ENCODE measurements around the gene GSG1.
A peak's percentile ranks its signal among the peaks of the same experiment; 100 is the strongest.

The GSG1 gene

DNA sequence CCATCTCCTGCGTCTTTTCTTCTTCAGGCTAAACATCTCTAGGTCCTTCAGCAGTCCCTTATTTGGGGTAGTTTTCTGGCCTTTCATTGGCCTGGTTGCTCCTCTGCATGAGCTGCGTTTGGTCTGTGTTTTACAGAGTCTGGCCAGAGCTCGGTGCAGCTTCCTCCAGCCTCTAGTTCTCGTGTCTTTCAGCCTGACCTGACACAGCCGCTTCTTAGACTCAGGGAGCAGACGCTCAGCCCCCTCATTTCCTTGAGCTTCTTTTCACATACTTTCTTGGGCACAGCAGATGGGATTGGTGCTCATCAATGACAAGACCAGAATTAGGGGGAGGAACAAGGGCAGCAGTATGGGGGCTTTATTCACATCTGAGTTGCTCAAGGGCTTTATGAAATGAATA, 13.6 kb upstream of the GSG1 start:
- no peak for DNase-seq

DNA sequence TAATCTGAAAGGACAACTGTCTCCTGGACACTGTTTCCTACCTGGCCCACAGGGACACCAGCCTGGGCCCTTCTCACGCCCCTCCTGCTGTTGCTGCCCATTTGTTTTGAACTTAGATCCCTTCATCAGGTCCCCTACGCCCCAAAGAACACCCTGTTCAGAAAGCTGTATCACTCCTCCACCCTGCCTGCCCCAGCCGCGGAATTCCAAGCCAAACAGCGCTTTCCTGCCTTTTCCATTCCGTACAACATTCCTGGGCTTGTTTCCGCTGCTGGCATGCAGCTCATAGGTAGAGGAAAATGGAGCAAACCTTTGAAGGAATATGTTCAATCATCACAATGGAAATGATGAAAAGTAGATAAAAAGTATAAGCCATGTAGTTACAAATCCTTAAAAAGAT, 12.8 kb upstream of the GSG1 start:
- DNase-seq, result no peak

DNA sequence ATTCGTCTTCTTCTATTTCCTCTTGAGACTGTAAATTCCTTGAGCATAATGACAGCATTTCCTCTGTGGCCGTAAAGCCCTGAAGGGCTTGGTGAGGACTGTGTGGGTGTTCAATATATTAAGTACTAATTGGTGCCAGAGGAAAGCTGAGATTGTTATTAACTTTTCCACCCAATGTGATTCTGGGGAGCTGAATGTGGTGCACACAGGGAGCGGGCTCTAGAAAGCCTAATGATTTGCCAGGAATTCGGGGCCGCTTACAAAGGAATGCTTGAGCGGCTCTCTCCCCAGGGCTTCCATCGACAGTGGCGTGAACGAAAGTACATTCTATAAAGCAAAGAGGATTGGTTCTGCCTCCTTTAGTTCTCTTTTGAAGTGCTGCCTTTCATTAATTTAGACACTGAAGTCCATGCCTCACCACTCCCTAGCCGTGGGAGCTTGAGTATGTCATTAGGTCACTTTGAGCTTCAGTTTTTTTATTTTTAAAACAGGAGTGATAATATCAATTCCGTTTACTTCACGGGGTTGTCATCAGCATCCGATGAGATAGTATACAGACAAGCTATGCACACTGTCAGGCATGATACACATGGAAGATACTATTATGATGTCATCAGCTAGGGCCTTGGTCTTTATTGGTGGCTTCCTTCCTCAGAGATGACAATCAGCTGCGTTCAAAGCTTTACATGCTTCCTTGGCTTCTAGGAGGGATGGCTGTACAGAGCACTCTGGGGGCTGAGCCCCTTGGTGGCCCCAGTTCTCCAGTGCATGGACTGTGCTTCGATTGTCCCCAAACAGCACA, 11.0 kb upstream of the GSG1 start:
- no peak for DNase-seq

DNA sequence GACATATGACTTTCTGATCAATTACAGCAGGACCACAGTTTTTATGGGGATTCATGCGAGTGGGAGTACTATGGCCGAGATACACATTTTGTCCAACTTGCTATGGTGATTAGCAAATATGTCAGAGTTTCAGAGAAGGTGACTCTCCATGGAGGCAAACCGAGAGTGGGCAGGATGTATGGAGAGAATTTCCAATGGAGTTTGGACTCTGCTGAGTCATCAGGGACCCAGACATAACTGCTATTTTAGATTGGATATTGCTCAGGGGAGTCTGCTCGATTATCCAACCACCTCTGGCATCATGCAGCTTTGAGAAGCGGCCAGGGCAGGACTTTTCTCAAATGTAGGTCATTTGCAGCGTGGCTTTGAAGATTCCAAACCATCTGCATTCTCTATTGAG, 9.5 kb upstream of the GSG1 start:
- no peak for DNase-seq

DNA sequence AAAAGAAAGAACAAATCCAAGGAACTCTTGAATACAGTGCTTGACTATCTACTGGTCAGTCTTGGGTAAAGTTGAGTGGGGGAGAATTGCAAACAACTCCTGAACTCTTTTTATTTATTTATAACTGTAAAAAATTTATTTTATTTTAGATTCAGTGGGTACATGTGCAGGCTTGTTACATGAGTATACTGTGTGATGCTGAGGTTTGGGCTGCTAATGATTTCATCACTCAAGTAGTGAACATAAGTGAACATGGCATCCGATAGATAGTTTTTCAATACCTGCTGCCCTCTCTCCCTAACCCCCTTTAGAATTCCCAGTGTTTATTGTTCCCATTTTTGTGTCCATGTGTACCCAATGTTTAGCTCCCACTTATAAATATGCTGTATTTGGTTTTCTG, 3.2 kb upstream of the GSG1 start:
- DNase-seq, result no peak

DNA sequence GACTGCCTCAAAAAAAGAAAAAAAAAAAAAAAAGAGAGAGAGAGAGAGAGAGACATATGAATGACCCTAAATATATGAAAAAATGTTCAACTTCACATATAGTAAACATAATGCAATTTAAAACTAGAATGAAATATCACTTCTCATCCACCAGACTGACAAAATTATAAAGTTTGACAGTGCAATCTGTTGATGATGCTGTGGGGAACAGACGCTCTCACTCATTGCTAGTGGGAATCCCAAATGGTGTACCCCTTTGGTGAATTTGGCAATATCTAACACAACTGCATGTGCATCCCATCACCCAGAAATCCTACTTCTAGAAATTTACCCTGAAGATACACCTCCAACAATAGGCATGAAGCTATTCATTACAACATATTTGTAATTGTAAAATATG, 2.3 kb upstream of the GSG1 start:
- no peak for DNase-seq

DNA sequence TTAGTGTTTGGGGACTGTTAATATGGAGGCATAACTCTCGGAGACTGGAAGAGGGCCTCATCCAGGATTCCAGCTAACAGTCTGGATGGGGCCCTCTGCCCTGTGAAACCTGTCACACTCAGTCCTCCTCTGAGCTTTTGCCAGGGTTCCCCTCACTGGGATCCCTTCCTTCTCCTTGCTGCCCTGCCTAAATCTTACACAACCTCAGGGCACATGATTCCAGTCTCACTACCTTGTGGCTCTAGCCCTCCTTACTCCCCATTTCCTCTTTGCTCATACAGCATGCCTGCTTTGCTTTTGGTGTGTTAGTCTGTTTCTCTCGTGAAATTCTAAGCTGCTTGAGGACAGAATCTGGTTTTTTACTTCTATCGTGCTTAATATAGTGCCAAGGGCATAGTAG, 942 bp upstream of the GSG1 start:
- no peak for DNase-seq

DNA sequence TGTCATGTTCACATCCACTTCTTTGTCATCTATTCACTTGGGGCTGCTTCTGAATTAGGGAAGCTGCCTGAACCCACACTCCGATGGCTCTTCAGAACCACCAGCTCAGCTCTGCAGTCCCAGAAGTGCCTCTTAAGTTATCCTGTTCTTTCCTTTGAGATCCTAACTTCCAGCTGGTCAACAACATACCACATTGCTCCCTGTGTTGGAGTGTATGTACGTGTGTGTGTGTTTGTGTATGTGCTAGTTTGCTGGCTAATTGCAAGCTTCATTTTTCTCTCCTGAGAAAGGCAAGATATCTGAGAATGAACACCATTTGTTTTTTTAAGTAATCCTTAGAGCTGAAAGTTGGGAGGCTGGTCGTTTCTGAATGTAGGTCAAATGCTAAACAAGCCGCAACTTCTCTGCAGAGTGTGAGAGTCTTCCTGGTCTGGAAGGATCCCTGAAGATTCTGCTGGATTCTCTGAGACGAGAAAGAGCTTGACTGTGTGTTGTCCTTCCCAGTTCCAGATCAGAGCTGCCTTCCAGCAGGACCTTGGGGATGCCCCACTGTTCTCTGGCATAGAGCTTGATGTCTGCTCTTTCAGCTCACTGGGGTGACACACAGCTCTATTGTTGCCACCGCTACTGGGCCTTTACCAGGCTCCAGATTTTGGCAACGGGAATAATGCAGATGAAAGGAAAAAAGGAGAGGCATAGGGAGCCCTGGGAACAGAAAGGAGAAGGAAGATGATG, 839 bp downstream of the GSG1 start:
- no peak for DNase-seq

DNA sequence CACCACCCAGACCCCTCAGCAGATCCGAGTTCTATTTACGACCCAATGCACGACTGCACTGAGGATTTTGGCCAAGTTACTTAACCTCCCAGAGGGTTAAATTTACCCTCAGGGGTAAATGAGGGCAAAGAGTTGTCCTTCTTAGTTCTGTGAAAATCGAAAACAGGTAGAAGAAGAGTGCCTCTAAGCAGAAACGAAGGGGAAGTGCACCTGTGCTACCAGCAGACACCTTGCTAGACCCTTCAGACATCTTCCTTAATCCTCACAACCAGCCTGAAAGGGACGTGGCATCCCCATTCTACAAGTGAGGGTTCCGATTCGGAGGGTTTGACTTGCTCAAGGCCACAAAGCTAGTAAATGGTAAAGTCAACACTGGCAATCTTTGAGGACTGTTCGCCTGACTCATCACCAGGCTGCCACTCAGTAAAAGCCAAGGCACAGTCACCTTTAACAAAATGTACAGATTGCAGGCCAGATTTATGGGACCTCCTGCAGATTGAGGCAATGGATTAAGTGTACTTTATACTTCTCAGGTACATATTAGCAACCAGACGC, 1.6 kb downstream of the GSG1 start:
- peak; percentile 18 to 20 for DNase-seq

DNA sequence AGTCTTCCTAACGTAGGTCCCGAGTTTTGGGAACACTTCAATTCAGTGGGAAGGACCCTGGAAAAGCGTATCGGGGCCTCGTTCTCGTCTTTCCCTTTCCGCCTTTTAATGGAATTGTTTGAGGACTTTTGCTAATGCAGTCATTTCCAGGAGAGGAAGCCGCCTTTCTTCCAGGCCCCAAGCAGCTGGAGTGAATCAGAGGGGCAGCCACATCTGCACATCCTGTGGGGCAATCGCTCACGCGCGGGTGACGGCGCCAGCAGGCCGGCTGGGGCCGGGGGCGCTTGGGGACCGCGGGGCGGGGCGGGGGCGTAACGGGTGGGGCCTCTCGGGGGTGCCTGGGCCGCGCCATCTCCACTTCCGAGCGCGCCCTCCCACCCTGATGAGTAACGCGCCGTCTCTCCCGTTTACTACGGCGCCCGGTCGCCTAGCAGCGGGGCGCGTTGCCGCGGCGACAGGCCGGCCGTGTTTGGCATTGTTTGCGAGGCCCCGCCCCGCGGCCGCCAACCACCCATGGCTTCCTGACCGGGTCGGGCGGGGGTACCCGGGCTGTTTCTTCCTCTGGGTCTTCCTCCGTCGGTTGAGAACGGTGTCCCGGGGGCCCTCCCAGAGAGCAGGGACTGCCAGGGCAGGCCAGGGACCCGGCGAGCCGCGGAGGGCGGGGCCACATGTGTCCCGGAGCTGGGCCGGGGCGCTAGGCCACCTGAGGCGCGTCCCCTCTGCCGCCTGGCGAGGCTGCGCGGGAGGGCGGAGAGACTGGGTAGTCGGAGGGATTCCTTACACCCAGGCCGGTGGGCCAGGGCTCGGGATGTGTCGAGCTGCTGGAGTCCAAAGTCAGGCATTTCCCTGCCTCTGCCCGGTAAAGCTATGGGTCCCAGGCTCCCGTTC, 2.3 kb downstream of the GSG1 start:
- DNase-seq, result peak; percentile 86 to 87

DNA sequence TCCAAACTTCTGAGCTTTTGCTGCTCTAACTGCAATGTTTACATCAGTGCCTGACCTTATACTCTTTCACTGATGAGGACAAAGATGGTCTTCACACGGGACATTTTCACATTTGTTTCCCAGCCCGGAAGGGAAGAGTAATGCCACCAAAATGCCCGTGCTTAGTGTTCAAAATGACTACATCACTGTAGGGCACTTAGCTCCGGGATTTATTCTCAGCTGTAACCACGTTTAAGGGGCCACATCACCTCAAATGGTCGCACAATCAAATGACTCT, 2.9 kb downstream of the GSG1 start:
- no peak for DNase-seq

DNA sequence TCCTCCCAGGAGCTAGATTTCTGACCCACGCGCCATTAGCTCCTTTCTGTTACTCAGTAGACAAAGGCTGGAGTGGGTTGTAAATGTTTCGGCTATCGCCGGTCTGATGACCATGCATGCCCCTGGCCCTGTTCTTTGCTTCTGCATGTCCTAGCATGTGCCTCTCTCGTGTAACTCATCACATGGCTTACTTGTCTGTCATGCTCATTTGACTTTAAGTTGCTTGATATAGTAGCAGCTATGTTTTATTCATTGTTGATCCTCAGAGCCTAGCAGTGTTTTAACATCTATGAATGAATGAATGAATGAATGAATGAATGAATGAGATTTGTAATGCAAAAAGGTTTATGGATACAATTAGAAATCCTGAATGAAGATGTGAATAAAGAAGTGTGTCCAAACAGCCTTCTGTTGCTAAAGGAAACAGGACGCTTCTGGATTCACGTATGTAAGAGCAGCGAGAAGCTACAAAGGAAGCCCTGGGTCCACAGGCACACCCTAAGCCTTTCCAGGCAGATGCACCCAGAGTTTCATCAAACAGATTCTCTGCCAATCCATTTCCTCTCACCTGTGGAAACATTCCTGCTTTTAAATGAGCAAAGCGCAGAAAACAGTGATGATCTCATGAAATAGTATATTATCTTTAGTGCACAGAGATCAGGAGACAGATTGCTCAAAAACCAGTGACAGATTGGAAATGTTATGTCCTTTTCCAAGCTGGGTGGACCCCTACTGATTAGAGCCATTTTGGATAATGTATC, 3.4 kb downstream of the GSG1 start:
- DNase-seq, result no peak

DNA sequence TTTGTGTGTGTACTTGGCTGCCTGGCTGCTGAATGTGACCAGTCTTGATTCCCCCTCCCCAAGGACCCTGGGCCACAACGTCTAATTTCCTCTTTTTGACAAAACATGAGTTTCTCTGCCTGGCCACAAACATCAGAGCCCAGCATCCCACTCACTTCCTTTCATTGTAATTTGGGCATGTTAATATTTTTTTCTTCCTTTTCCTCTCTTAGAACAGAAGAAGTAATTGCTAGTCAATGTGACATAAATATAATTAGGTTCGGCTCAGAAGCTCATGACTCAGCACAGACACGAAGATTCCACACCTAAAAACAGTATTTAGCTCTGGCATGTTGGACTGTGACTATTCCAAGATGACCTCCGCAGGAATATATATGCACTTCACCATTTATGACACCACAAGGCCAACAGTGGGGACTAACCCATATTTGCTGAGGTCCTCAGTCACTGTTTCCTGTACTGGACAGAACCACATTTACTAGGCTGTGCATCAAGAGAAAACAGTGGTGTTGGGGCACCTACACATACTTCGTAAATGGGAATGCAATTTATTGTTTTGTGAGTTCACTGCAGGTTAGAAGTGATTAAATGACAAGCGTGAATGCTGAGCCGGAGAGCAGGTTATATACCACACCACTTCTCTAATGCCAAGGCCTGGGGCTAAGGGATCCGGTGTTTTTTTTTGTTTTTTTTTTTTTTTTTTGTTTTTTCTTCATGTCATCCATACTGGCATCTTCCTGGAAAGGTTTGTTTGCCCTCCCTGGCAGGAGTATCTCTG, 4.2 kb downstream of the GSG1 start:
- DNase-seq, result no peak

DNA sequence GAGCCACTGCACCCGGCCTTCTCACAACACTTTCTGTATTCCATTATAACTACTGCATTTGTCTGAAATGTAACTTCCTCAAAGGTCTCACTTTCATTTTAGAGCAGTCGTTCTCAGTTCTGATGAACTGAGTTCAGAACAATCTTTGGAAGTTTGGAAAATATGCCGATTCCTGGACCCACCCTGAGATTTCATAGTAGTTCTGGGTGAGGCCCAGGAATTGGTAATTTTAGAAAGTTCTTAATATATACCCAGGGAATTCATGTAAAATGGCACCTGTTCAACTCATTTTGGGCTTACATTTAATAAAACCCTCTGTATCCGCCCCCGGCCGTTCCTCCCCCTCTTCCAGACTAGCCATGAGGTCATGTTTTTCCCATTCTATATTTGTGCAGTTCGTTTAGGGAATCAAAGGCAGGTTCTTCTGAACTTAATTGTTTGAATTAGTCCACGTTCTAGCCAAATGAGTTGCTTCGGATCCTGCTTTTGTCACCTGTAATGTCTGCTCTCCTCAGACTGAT, 5.9 kb downstream of the GSG1 start:
- no peak for DNase-seq

DNA sequence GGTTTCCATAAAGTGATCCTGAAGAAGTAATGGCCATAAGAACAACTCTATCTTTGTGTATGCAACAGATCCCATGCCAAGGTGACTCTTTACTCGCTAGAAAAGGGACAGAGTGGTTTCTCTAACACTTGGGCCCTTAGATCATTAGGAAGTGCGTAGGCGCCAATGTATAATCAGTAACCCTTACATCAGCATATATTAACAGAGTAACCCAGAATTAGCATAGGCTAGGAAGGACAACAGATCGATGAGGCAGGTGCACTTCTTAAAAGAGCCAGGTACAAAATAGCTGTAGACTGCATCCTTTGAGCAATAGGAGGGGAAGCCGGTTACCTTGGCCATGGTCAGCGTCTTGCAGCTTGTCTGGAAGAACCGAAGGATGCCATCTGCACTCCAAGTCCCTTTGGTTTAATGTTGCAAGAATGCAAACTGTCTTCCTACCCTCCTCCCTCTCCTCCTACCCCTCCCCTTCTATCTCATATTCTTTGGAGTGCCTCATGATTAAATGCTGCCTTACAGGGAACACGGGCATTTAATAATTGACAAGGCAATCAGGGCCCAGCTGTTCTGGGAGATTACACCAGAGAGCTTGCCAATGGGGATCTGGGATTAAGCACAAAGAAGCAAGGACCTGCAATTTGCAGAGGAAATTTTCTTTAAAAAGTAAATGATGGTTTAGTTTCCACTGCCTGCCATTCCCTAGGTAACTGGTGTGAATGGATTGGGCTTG, 8.0 kb downstream of the GSG1 start:
- DNase-seq, result no peak

DNA sequence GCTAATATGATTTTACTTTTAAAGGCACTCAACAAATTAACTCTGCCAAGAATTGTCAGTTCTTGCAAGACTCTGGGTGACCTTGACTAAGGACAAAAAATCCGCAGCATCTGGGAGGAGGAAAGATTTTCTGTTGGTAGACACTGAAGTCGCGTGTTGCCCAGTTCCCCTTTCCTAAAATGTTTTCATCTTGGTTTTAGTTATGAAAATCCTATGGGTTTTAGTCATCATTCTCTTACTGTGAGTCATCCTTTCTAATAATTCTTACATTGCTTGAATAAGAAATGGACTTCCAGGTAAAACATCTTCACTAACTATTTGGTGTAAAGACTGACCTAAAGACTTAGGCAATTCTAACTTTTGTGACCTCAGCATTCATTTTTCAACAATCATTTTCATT, 9.1 kb downstream of the GSG1 start:
- no peak for DNase-seq

DNA sequence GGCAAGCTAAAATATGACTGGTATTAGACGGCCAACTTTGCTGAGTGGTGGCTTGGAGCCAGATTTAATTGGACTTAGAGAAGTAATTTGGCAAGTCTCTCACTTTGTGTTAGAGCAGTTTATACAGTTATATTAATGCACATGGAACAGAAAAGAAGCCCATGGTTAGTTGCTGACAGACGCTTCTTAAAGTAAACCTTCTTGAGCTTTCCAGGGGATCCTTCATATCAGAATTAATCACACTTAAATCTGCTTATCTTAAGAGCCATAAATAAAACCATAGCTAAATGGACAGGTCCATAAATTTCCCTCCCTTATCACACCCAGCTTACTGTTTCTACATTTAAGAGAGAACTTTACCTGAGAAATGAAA, 9.6 kb downstream of the GSG1 start:
- no peak for DNase-seq

DNA sequence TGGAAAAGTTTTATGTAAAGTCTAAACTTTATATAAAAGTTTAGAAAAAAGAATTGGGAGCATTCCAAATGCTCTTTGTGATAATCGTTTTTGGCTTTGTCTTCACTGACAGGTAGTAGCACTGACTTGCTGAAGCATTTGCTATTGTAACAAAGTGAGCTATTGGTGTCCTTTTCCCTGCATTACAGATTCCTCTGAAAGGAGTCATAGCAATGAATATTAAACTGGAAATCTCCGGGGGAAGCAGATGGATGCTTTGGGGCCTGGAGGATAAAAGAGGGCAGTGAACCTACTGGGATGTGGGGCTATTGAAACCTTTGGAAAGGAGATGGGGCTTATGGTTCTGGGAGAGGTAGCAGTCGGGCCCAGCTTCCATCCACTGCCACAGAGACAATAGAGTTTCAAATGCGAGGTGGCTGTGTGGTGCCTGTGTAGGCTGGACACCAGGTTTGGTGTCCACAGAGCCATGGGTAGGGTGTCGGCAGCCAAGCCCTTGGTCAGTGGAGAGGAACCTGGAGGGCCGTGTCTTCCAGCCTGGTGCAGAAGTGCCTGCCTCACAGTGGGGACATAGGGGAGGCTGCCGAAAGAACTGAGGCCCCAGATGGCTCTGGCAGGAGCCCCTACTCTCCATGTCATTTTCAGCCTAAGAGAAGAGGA, 10.1 kb downstream of the GSG1 start:
- no peak for DNase-seq

DNA sequence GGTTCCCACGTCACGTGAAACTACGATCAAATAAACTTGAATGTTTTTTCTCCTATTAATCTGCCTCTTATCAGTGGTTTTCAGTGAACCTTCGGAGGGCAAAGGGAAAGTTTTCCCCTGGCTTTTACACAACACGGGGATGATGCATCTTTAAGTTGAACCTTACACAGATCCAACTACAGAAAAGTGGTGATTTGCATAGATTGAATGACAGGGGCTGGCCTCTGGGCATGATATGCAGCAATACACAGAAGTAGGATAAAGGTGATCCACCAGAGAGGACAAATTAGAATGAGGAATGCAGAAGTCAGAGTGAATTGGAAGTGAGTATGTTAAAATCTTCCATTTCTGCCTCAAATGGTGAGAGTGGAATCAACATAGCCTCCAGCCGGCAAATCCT, 11.6 kb downstream of the GSG1 start:
- no peak for DNase-seq

DNA sequence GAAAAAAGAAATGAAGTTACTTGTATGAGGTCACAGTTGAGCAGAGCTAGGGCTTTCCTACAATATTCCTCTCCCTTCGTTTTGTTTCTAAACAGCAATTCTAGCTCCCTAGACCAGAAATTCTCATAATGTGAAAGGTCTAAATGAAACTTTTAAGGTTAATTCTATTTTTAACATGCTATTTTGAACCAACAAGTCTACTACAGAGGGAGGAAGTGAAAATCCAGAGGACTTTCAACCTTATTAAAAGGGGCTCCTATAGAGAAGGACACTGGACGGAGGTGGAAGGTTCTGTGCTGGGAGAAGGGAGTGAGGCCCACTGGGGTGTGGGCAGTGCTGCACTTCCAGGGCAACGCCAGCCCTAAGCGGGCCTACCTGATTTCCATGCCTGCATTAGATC, 13.4 kb downstream of the GSG1 start:
- DNase-seq, result no peak

DNA sequence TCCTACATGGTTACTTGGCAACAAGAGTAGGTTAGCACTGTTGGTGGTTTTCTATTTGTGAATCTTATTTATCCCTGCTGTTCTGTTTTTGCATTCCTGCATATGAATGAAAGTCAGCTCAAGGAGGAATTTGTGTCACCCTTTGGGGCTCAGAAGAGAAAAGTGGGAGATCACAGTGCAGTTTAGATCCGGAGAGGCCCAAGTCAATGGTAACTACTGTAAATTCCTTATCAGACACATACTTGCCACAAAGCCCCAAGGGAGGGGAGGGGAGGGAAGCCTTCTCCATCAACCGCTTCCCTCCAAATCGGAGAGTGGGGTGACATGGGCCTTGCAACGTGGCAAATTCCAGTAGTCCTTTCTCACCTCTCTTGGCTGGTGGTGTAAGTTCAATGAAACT, 15.0 kb downstream of the GSG1 start:
- DNase-seq, result no peak

All from activated CD4-positive, alpha-beta T cell treated with anti-CD3 and anti-CD28 coated beads for 4 hours (primary cell).